ENCODE measurements around the gene CIPC.

The CIPC gene

DNA sequence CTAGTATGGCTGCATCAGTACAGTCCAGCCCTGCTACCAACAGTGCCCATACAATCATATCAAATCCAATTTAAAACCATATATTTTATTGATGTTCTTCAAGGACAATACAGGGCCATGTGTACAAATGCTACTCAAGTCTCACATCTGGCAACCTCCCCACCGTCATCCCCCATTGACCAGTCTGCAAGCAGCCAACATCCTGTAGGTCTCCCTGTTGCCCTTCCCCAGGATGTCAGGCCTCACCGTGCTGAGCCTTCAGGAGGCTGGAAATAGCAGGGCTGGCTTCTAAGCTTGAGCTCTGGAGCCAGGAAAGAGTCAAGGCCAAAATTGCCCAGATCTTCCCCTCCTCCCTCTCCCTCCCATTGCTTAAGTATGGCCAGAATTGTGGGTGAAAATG, 33.1 kb downstream of the CIPC start:
- no peak overlapping the region for H3K9ac ChIP-seq (ENCODE audit: low read length)
- peaks cover 0 to 33% of the 10 kb centered on the region in 2 donors for H3K27me3 ChIP-seq (ENCODE audit: control insufficient read depth in 1 of 2, insufficient read depth in 2 of 2, low read length in 2 of 2)
- H3K36me3 ChIP-seq (ENCODE audit: insufficient read depth, low read length) = no peaks in the 10 kb centered on the region
- H3K4me1 ChIP-seq (ENCODE audit: insufficient read depth, low read length) = no peaks in the 10 kb centered on the region
- no peaks in the 10 kb centered on the region for H3K9me3 ChIP-seq (ENCODE audit: low read length)
- H3K27ac ChIP-seq (ENCODE audit: low read depth, low read length) = no peak overlapping the region
- H3K4me3 ChIP-seq (ENCODE audit: low read depth in 1 of 2, low read length in 2 of 2) = no peak overlapping the region

GRCh38 chr14:77131871-77132486, 33.9 kb downstream of the CIPC start:
- Histone ChIP-seq H3K36me3 (ENCODE audit: insufficient read depth, low read length) (no peaks in the 10 kb centered on the region), H3K27me3 (ENCODE audit: control insufficient read depth in 1 of 2, insufficient read depth in 2 of 2, low read length in 2 of 2) (peaks cover 0 to 33% of the 10 kb centered on the region in 2 donors), H3K9ac (ENCODE audit: low read length) (no peak overlapping the region), H3K4me1 (ENCODE audit: insufficient read depth, low read length) (no peaks in the 10 kb centered on the region), H3K4me3 (ENCODE audit: low read depth in 1 of 2, low read length in 2 of 2) (no peak overlapping the region), H3K9me3 (ENCODE audit: low read length) (no peaks in the 10 kb centered on the region), H3K27ac (ENCODE audit: low read depth, low read length) (no peak overlapping the region)

DNA sequence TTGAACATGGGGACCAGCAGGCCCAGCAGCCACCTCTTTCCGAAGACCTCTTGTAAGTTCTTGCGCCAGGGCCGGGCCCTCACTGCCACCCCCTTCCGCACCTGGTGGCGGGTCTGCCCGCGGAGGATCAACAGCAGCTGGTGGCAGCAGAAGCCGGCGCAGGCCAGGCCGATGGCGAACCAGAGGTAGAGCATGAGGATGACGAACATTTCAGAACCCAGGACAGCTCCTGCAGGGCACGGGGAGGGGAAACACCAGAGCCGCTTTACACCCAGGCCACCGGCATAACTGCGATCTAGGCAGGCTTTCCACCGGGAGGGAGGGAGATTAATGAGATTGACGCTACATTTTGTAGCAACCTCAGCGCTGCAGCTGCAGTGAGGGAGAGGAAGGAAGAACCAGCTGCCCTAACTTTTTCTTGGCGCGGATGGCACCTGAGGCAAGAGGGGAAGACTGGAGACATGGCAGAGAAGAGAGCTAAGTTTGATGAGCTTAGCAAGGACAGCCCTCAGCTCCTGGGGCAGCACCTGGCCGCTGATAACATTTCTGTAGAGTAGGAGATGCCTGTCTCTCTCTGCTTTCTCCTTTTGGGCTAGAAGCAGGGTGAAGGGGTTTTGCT, 35.8 kb downstream of the CIPC start:
- no peaks in the 10 kb centered on the region for H3K4me1 ChIP-seq (ENCODE audit: insufficient read depth, low read length)
- H3K9me3 ChIP-seq (ENCODE audit: low read length) = no peaks in the 10 kb centered on the region
- no peak overlapping the region for H3K27ac ChIP-seq (ENCODE audit: low read depth, low read length)
- peaks cover 7 to 37% of the 10 kb centered on the region in 2 donors for H3K27me3 ChIP-seq (ENCODE audit: control insufficient read depth in 1 of 2, insufficient read depth in 2 of 2, low read length in 2 of 2)
- no peaks in the 10 kb centered on the region for H3K36me3 ChIP-seq (ENCODE audit: insufficient read depth, low read length)
- H3K4me3 ChIP-seq (ENCODE audit: low read depth in 1 of 2, low read length in 2 of 2) = no peak overlapping the region
- H3K9ac ChIP-seq (ENCODE audit: low read length) = no peak overlapping the region

GRCh38 chr14:77139022-77139421, 41.0 kb downstream of the CIPC start:
- Histone ChIP-seq H3K36me3 (ENCODE audit: insufficient read depth, low read length) (no peaks in the 10 kb centered on the region), H3K27ac (ENCODE audit: low read depth, low read length) (no peak overlapping the region), H3K27me3 (ENCODE audit: control insufficient read depth in 1 of 2, insufficient read depth in 2 of 2, low read length in 2 of 2) (peaks cover 37 to 75% of the 10 kb centered on the region in 2 donors), H3K4me3 (ENCODE audit: low read depth in 1 of 2, low read length in 2 of 2) (no peak overlapping the region), H3K9me3 (ENCODE audit: low read length) (no peaks in the 10 kb centered on the region), H3K9ac (ENCODE audit: low read length) (no peak overlapping the region), H3K4me1 (ENCODE audit: insufficient read depth, low read length) (peaks cover 6% of the 10 kb centered on the region)

DNA sequence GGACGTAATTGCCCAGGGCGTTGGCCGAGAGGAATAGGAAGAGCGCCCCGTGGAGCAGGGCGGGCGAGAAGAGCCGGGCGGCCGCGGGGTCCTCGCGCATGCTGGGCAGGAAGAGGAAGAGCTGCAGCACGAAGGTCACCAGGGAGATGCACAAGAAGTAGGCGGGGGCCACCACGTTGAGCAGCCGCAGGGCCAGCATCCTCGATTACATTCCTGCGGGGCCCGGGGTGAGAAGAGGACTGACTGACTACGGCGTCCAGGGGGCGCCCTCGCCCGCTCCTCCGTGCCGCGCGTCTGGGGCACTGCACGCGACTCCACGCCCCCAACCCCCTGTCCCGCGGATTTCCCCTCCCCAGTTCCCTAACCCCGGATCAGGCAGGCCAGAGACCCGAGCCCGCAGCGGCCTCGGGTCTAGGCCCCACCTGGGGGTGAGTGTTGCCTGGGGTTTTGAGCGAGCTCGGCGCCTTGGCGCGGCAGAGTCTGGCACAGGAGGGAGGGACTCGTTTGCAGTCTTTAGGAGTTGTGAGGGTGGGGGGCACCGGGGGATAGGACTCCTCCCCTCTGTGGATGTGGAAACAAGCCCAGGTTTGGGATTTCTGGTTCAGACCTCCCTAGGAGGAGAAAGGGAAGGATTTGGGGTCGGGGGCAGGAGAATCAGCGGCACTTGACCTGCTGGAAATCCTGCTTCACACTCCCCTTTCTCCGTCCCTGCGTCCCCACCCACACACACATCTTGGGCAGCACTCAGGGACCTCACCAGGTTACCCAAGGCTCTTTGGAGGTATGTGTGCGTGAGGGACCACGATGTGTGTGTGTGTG, 41.7 kb downstream of the CIPC start:
- Histone ChIP-seq H3K9ac (ENCODE audit: low read length) (no peak overlapping the region), H3K36me3 (ENCODE audit: insufficient read depth, low read length) (no peaks in the 10 kb centered on the region), H3K27me3 (ENCODE audit: control insufficient read depth in 1 of 2, insufficient read depth in 2 of 2, low read length in 2 of 2) (peaks cover 39 to 77% of the 10 kb centered on the region in 2 donors), H3K9me3 (ENCODE audit: low read length) (no peaks in the 10 kb centered on the region), H3K4me1 (ENCODE audit: insufficient read depth, low read length) (peaks cover 6% of the 10 kb centered on the region), H3K27ac (ENCODE audit: low read depth, low read length) (no peak overlapping the region), H3K4me3 (ENCODE audit: low read depth in 1 of 2, low read length in 2 of 2) (no peak overlapping the region)

- H3K27ac ChIP-seq (ENCODE audit: low read depth, low read length) = no peak overlapping the region
- H3K9me3 ChIP-seq (ENCODE audit: low read length) = no peaks in the 10 kb centered on the region
- H3K27me3 ChIP-seq (ENCODE audit: control insufficient read depth in 1 of 2, insufficient read depth in 2 of 2, low read length in 2 of 2) = peaks cover 45 to 72% of the 10 kb centered on the region in 2 donors
- no peaks in the 10 kb centered on the region for H3K36me3 ChIP-seq (ENCODE audit: insufficient read depth, low read length)
- H3K4me3 ChIP-seq (ENCODE audit: low read depth in 1 of 2, low read length in 2 of 2) = no peak overlapping the region
- peaks cover 6% of the 10 kb centered on the region for H3K4me1 ChIP-seq (ENCODE audit: insufficient read depth, low read length)
- no peak overlapping the region for H3K9ac ChIP-seq (ENCODE audit: low read length)
Observed at GRCh38 chr14:77140359-77141213, 42.5 kb downstream of the CIPC start.

DNA sequence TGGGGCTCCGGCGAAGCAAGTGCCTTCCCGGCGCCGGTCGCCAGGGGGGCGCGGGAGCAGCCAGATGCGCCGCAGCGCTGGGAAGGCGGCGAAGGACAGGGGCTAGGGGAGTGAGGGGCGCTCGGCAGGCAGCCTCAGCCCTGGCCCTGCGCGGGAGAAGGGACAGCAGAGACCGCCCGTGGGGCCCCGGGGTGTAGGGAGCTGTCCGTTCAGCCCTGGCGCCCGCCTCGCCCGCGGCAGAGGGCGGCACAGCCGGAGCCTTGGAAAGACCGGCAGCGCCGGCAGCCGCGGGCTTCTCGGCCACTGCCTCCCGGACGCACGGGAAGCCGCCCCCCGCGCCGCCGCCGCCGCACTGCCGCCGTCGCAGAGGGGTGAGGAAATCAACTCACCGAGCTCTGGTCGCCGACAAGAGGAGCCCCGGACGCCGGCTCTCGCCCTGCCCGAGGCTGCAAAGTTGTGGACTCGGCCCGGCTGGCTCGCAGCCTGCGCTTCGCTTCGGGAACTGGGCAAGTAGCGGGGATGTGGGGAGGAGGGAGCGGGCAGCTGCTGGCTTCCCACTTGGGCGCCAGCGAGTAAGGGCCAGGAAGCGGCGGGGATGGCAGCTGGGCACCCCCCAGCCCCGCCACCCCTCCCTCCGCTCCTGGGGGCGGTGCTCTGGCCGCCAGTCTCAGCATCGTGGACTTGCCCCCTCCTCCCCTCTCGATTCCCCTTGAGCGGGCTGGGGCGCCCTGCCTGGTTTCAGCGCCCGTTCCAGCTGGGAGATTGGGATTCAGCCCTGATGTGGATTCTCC, 43.4 kb downstream of the CIPC start, which contains the start of gene ZDHHC22:
Gene ZDHHC22, minus strand, starts transcription at position 578 of the 791 bp plus-strand sequence. CDS start 2,053 bp downstream, outside the sequence.
- peaks cover 45 to 75% of the 10 kb centered on the region in 2 donors for H3K27me3 ChIP-seq (ENCODE audit: control insufficient read depth in 1 of 2, insufficient read depth in 2 of 2, low read length in 2 of 2)
- H3K4me3 ChIP-seq (ENCODE audit: low read depth in 1 of 2, low read length in 2 of 2) = peak within 1 kb of the TSS in 1 of 2 donors; percentile 38
- peaks cover 6% of the 10 kb centered on the region for H3K4me1 ChIP-seq (ENCODE audit: insufficient read depth, low read length)
- H3K9ac ChIP-seq (ENCODE audit: low read length) = no peak within 1 kb of the TSS
- no peaks in the 10 kb centered on the region for H3K36me3 ChIP-seq (ENCODE audit: insufficient read depth, low read length)
- H3K27ac ChIP-seq (ENCODE audit: low read depth, low read length) = no peak within 1 kb of the TSS
- no peaks in the 10 kb centered on the region for H3K9me3 ChIP-seq (ENCODE audit: low read length)

GRCh38 chr14:77142005-77142800, 44.1 kb downstream of the CIPC start:
- peaks cover 6% of the 10 kb centered on the region for H3K4me1 ChIP-seq (ENCODE audit: insufficient read depth, low read length)
- no peak overlapping the region for H3K27ac ChIP-seq (ENCODE audit: low read depth, low read length)
- H3K9me3 ChIP-seq (ENCODE audit: low read length) = no peaks in the 10 kb centered on the region
- H3K9ac ChIP-seq (ENCODE audit: low read length) = no peak overlapping the region
- H3K36me3 ChIP-seq (ENCODE audit: insufficient read depth, low read length) = no peaks in the 10 kb centered on the region
- peaks cover 50 to 77% of the 10 kb centered on the region in 2 donors for H3K27me3 ChIP-seq (ENCODE audit: control insufficient read depth in 1 of 2, insufficient read depth in 2 of 2, low read length in 2 of 2)
- H3K4me3 ChIP-seq (ENCODE audit: low read depth in 1 of 2, low read length in 2 of 2) = no peak overlapping the region

GRCh38 chr14:77143071-77143470, 45.0 kb downstream of the CIPC start:
- no peak overlapping the region for H3K27ac ChIP-seq (ENCODE audit: low read depth, low read length)
- peaks cover 54 to 72% of the 10 kb centered on the region in 2 donors for H3K27me3 ChIP-seq (ENCODE audit: control insufficient read depth in 1 of 2, insufficient read depth in 2 of 2, low read length in 2 of 2)
- peaks cover 6% of the 10 kb centered on the region for H3K4me1 ChIP-seq (ENCODE audit: insufficient read depth, low read length)
- no peak overlapping the region for H3K4me3 ChIP-seq (ENCODE audit: low read depth in 1 of 2, low read length in 2 of 2)
- H3K36me3 ChIP-seq (ENCODE audit: insufficient read depth, low read length) = no peaks in the 10 kb centered on the region
- no peak overlapping the region for H3K9ac ChIP-seq (ENCODE audit: low read length)
- H3K9me3 ChIP-seq (ENCODE audit: low read length) = no peaks in the 10 kb centered on the region

Measured in muscle layer of colon (tissue), 2 donors.